Vagina (tissue), 2 donors: ENCODE results near the gene GPR33.

Source experiments
- POLR2A ChIP-seq, 2 donors: fragments of 450-650 bp; IDR thresholded peaks; one replicate each; pipeline ENCODE4 v1.6.1; 2017; ENCODE audit warnings: antibody characterized with exemption in 2 of 2, mild to moderate bottlenecking in 2 of 2, moderate library complexity in 2 of 2
- POLR2AphosphoS5 ChIP-seq, 2 donors: sonication (generic); formaldehyde crosslinking; IDR thresholded peaks; one replicate each; pipeline ENCODE4 v1.9.0; 2017; ENCODE audit warnings: antibody characterized with exemption in 2 of 2, mild to moderate bottlenecking in 2 of 2, low read depth in 1 of 2; ENCODE audit not compliant: insufficient read depth in 1 of 2
- TF ChIP-seq, protein P1 (sequence below), 3 experiments: fragments of 450-650 bp in 2 of 3; fragments of 200-600 bp in 1 of 3; sonication (generic) in 1 of 3; IDR thresholded peaks; one replicate each; pipeline ENCODE4 v1.5.1; 2017 to 2019; ENCODE audit warnings: antibody characterized with exemption in 3 of 3, mild to moderate bottlenecking in 2 of 3, moderate library complexity in 2 of 3

DNA sequence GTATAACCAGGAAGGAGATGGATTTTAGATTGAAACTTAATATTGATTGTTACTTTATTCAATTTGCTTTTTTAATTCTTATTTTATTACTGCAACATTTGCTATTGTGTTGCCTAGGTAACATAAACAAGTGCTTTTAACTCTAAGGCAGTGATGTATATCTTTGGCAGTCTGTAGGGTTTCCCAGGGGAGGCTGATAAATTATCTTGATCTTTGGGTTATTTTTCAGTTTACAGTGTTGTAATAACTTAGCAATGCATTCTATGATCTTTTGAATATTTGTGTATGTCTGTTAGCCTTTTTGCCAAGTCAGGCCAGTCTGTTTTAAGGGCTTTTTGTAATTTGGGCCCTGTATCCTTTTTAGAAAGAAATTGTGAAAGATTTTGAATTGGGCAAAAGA lies 22.7 kb downstream of the GPR33 start:
- TF ChIP-seq POLR2A (IDR thresholded peaks at IDR 0.05) (no peak), POLR2AphosphoS5 (IDR thresholded peaks at IDR 0.05; ENCODE audit: insufficient read depth in 1 of 2, low read depth in 1 of 2) (no peak)
- TF ChIP-seq, protein P1, sequence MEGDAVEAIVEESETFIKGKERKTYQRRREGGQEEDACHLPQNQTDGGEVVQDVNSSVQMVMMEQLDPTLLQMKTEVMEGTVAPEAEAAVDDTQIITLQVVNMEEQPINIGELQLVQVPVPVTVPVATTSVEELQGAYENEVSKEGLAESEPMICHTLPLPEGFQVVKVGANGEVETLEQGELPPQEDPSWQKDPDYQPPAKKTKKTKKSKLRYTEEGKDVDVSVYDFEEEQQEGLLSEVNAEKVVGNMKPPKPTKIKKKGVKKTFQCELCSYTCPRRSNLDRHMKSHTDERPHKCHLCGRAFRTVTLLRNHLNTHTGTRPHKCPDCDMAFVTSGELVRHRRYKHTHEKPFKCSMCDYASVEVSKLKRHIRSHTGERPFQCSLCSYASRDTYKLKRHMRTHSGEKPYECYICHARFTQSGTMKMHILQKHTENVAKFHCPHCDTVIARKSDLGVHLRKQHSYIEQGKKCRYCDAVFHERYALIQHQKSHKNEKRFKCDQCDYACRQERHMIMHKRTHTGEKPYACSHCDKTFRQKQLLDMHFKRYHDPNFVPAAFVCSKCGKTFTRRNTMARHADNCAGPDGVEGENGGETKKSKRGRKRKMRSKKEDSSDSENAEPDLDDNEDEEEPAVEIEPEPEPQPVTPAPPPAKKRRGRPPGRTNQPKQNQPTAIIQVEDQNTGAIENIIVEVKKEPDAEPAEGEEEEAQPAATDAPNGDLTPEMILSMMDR (IDR thresholded peaks at IDR 0.05), result no peak
